NB4 (cell line): ENCODE results near the gene SPAG7.

Experiments
- DNase-seq: peaks from one replicate; pipeline ENCODE4 v3.0.0; 2010; ENCODE audit warnings: low read depth
- H3K4me3 ChIP-seq: one replicate; pipeline ENCODE4 v1.5.1; 2011; ENCODE audit warnings: mild to moderate bottlenecking, low read depth, low read length, moderate library complexity
- CTCF ChIP-seq: IDR thresholded peaks from one replicate; pipeline ENCODE4 v1.5.1; 2012; ENCODE audit warnings: low read depth, low read length
- MAX ChIP-seq: IDR thresholded peaks from 2 replicates; pipeline ENCODE4 v1.6.1; 2011; ENCODE audit warnings: low read depth, low read length
- MYC ChIP-seq: IDR thresholded peaks from 2 replicates; pipeline ENCODE4 v1.6.1; 2011; ENCODE audit warnings: low read depth, low read length
- POLR2A ChIP-seq: IDR thresholded peaks from 2 replicates; pipeline ENCODE4 v1.6.1; 2011; ENCODE audit warnings: mild to moderate bottlenecking; ENCODE audit not compliant: insufficient read length; ENCODE audit errors: extremely low read depth

Gene SPAG7

GRCh38 chr17:4994081-4994595, 26.5 kb upstream of the SPAG7 start:
- no peak overlapping the region for H3K4me3 ChIP-seq
- no peak for TF ChIP-seq POLR2A
- TF ChIP-seq MAX = no peak
- no peak for TF ChIP-seq CTCF
- no peak for TF ChIP-seq MYC
- DNase-seq = no peak

- H3K4me3 ChIP-seq = peak overlapping the region; percentile 65
- DNase-seq = peak; percentile 75
These were observed 20.4 kb upstream of the SPAG7 start for GRCh38 chr17:4987767-4988567.

GRCh38 chr17:4986951-4987766, 19.5 kb upstream of the SPAG7 start, which contains the start of gene CAMTA2:
Gene CAMTA2 (minus strand): TSS chr17:4987675. CDS start chr17:4986222, 1,453 bp downstream.
- peak; percentile 82 for DNase-seq
- TF ChIP-seq MYC (peak; percentile 63; the same call in 1 of the 2 replicates), MAX (peak; percentile 79), CTCF (peak; percentile 42), POLR2A (peak; percentile 35)
- H3K4me3 ChIP-seq = peak within 1 kb of the TSS; percentile 65

More at GRCh38 chr17:4987767-4988567, 20.4 kb upstream of the SPAG7 start:
- TF ChIP-seq POLR2A (no peak), CTCF (no peak), MYC (no peak), MAX (no peak)

GRCh38 chr17:4986403-4986802, 18.8 kb upstream of the SPAG7 start:
- TF ChIP-seq CTCF (no peak), POLR2A (no peak), MYC (no peak), MAX (no peak)
- peak overlapping the region; percentile 65 for H3K4me3 ChIP-seq
- DNase-seq = no peak

- no peak for TF ChIP-seq POLR2A
- no peak for TF ChIP-seq MAX
- no peak for TF ChIP-seq CTCF
- no peak for TF ChIP-seq MYC
- H3K4me3 ChIP-seq = no peak overlapping the region
- DNase-seq = no peak
These were observed 14.7 kb upstream of the SPAG7 start for GRCh38 chr17:4982305-4982704.
